K562 (cell line): Measurements from ENCODE around the gene POT1. TPM values are rescaled to one million over a fixed set of nuclear protein-coding genes. Genes with fewer than 3 reads are reported as not detected.

Source experiments
- ATAC-seq: fragments of 200-7000 bp; cut with Tn5 transposase; 3 replicates; pipeline ENCODE4 v1.9.1; 2020; ENCODE audit warnings: moderate library complexity
- BruUV-seq: library from RNA; stranded (reverse); fragments of 400-500 nt; replicated peaks from 2 replicates; lab custom pipeline; 2021; lab: Mats Ljungman, UMichigan
- CTCF ChIA-PET: fragments of 300-600 bp; formaldehyde crosslinking; extraction: SDS; loops from one replicate; lab custom pipeline; 2021; ENCODE audit warnings: low intra/inter-chr PET ratio; lab: Yijun Ruan, JAX
- POLR2A ChIA-PET: fragments of 300-600, 350-650 bp; sonication (Branson Sonifier 250); formaldehyde crosslinking; extraction: SDS; loops from one replicate; lab custom pipeline; 2021; ENCODE audit warnings: antibody characterized with exemption, inconsistent platforms; lab: Yijun Ruan, JAX
- DNase-seq, 4 experiments: peaks; one replicate each; pipeline versions ENCODE4 v3.0.0 to v3.0.0-alpha.2; 2011 to 2018; ENCODE audit warnings: low spot score in 3 of 4, mixed read lengths in 3 of 4; ENCODE audit errors: extremely low read depth in 1 of 4
- FAIRE-seq: peaks from 2 replicates; lab custom pipeline; 2011; peaks lifted over from hg19 to GRCh38; lab: Jason Lieb, UNC
- H2AFZ ChIP-seq: 2 replicates; pipeline ENCODE4 v1.6.0; 2011; ENCODE audit warnings: low read depth, low read length, control low read depth, inconsistent platforms
- H3K27ac ChIP-seq: fragments of 200-600 bp; 3 replicates; pipeline ENCODE4 v1.8.0; 2011; ENCODE audit warnings: low read depth, mild to moderate bottlenecking, control low read depth, inconsistent platforms, low read length, moderate library complexity, mixed read lengths; ENCODE audit errors: extremely low read depth
- H3K27me3 ChIP-seq, 2 experiments: fragments of 300-600 bp in 1 of 2; 2 replicates in 1 of 2; 3 replicates in 1 of 2; pipeline versions ENCODE4 v1.6.0 to v1.8.0; 2011; ENCODE audit warnings: inconsistent platforms in 2 of 2, low read length in 2 of 2, mild to moderate bottlenecking in 1 of 2, mixed read lengths in 1 of 2, moderate library complexity in 1 of 2; ENCODE audit not compliant: control insufficient read depth in 2 of 2, insufficient read depth in 2 of 2
- H3K36me3 ChIP-seq: fragments of 300-600 bp; 3 replicates; pipeline ENCODE4 v1.8.0; 2011; ENCODE audit warnings: mild to moderate bottlenecking, low read length, inconsistent platforms; ENCODE audit not compliant: control insufficient read depth, insufficient read depth
- H3K4me1 ChIP-seq, 2 experiments: fragments of 200-600 bp in 1 of 2; replicated peaks in 1 of 2; 2 replicates in 1 of 2; 3 replicates in 1 of 2; pipeline versions ENCODE4 v1.5.1 to v1.8.0; 2011; ENCODE audit warnings: inconsistent platforms in 2 of 2, low read length in 2 of 2, mild to moderate bottlenecking in 1 of 2, mixed read lengths in 1 of 2, moderate library complexity in 1 of 2; ENCODE audit not compliant: control insufficient read depth in 2 of 2, insufficient read depth in 2 of 2
- H3K4me2 ChIP-seq: 2 replicates; pipeline ENCODE4 v1.6.1; 2011; ENCODE audit warnings: low read length, control low read depth, inconsistent platforms, mixed read lengths; ENCODE audit not compliant: insufficient read depth
- H3K4me3 ChIP-seq: fragments of 200-600 bp; sonication (generic), shearing (Covaris generic); 2 replicates; pipeline ENCODE4 v1.5.1; 2016; ENCODE audit warnings: control low read depth, inconsistent platforms
- H3K79me2 ChIP-seq: fragments of 200-600 bp; 3 replicates; pipeline ENCODE4 v1.8.0; 2011; ENCODE audit warnings: low read length, inconsistent platforms; ENCODE audit not compliant: control insufficient read depth, insufficient read depth
- H3K9ac ChIP-seq, 2 experiments: 2 replicates each; pipeline versions ENCODE4 v1.6.0 to v1.6.1; 2011; ENCODE audit warnings: low read depth in 2 of 2, low read length in 2 of 2, control low read depth in 1 of 2, inconsistent platforms in 1 of 2, mild to moderate bottlenecking in 1 of 2, mixed read lengths in 1 of 2; ENCODE audit not compliant: insufficient read depth in 1 of 2
- H3K9me1 ChIP-seq: one replicate; pipeline ENCODE4 v1.6.0; 2011; ENCODE audit warnings: inconsistent platforms, mild to moderate bottlenecking, low read length, moderate library complexity; ENCODE audit not compliant: control insufficient read depth, insufficient read depth
- H3K9me3 ChIP-seq: replicated peaks from 2 replicates; pipeline ENCODE4 v1.5.1; 2011; ENCODE audit warnings: low read depth, low read length, inconsistent platforms; ENCODE audit not compliant: control insufficient read depth, insufficient read depth
- H4K20me1 ChIP-seq: replicated peaks from 2 replicates; pipeline ENCODE4 v1.6.1; 2011; ENCODE audit warnings: low read length, inconsistent platforms, mixed read lengths; ENCODE audit not compliant: control insufficient read depth, insufficient read depth
- CBX8 ChIP-seq: fragments of 200-600 bp; sonication (generic); IDR thresholded peaks from 2 replicates; pipeline ENCODE4 v1.6.1; 2012; ENCODE audit warnings: borderline replicate concordance, mixed run types, low read depth, mild to moderate bottlenecking, moderate library complexity, mixed read lengths, low read length, control low read depth, inconsistent platforms; ENCODE audit not compliant: poor library complexity, severe bottlenecking; ENCODE audit errors: extremely low read depth
- HLTF ChIP-seq: fragments of 450-650 bp; IDR thresholded peaks from 2 replicates; pipeline ENCODE4 v1.6.1; 2016
- MTA2 ChIP-seq: fragments of 450-650 bp; IDR thresholded peaks from 2 replicates; pipeline ENCODE4 v1.6.1; 2016; ENCODE audit warnings: low read depth
- NFYB ChIP-seq: IDR thresholded peaks from 2 replicates; pipeline ENCODE4 v1.6.1; 2011; ENCODE audit warnings: mild to moderate bottlenecking, moderate library complexity; ENCODE audit not compliant: insufficient read length; ENCODE audit errors: extremely low read depth
- NR2F6 ChIP-seq: fragments of 450-650 bp; formaldehyde crosslinking; IDR thresholded peaks from 2 replicates; pipeline ENCODE4 v1.4.0; 2020; ENCODE audit warnings: mild to moderate bottlenecking
- PHF8 ChIP-seq: fragments of 200-600 bp; sonication (generic); IDR thresholded peaks from 2 replicates; pipeline ENCODE4 v1.6.1; 2012; ENCODE audit warnings: mixed run types, mild to moderate bottlenecking, inconsistent platforms, low read length, moderate library complexity, borderline replicate concordance
- PTBP1 ChIP-seq: fragments of 200-400 bp; formaldehyde crosslinking; IDR thresholded peaks from 2 replicates; pipeline ENCODE4 v1.6.1; 2017; ENCODE audit warnings: low read depth, low read length
- PURB ChIP-seq: sonication (generic); formaldehyde crosslinking; IDR thresholded peaks from 2 replicates; pipeline ENCODE4 v1.9.0; 2021; ENCODE audit warnings: low read depth, mild to moderate bottlenecking, missing genetic modification reagents
- STAG1 ChIP-seq: sonication (generic); formaldehyde crosslinking; IDR thresholded peaks from 2 replicates; pipeline ENCODE4 v1.5.0; 2020; ENCODE audit warnings: missing genetic modification reagents, borderline replicate concordance
- TCFL5 ChIP-seq: fragments of 250-450 bp; sonication (Bioruptor Pico); conservative IDR thresholded peaks from 2 replicates; pipeline ENCODE4 v1.6.1; 2021; ENCODE audit warnings: mild to moderate bottlenecking, moderate library complexity, matching md5 sums
- ZNF124 ChIP-seq: sonication (generic); formaldehyde crosslinking; IDR thresholded peaks from 2 replicates; pipeline ENCODE4 v1.8.1; 2022; ENCODE audit warnings: missing genetic modification reagents
- WGBS: fragments of 100-300 bp; shearing (Covaris generic); methylation state at CpG from one replicate; pipeline ENCODE4 v1.1.6; 2016; ENCODE audit warnings: low coverage, mixed read lengths; ENCODE audit not compliant: insufficient coverage; ENCODE audit errors: missing lambda C conversion rate; 5-methylcytosine and 5-hydroxymethylcytosine counted together
- in situ Hi-C: fragments of 300-500 bp; cut with MboI; formaldehyde crosslinking; loops from 4 replicates; pipeline ENCODE4 v1.15.0; 2018; ENCODE audit warnings: inconsistent platforms, mixed read lengths
- intact Hi-C: fragments of 100-400 bp; cut with micrococcal nuclease; formaldehyde crosslinking; loops from 2 replicates; pipeline ENCODE4 v1.14.2; 2022
- polyA plus RNA-seq, 8 experiments: library from polyadenylated mRNA; depleted of rRNA in 4 of 8; stranded (reverse) in 5 of 8; unstranded in 3 of 8; fragments of >200 nt; fragmentation: Nextera tagmentation in 2 of 8; fragmentation: Illumina TruSeq in 1 of 8; extraction: Ambion mirVana in 2 of 8; extraction: Trizol in 1 of 8; gene quantifications; 2 replicates each; pipeline versions ENCODE4 v1.2.1 to v1.2.3, GENCODE V29; 2011 to 2014; ENCODE audit warnings: inconsistent platforms in 1 of 8, missing spikeins in 1 of 8
- total RNA-seq, 7 experiments: library from RNA; depleted of rRNA in 6 of 7; stranded (reverse); fragments of >200 nt in 6 of 7; fragmentation: Illumina TruSeq in 2 of 7; extraction: Trizol in 2 of 7; gene quantifications; 2 replicates each; pipeline versions ENCODE4 v1.2.1 to v1.2.3, GENCODE V29; 2011 to 2021; ENCODE audit warnings: low replicate concordance in 1 of 7
- TF ChIP-seq, protein P1 (sequence below), 2 experiments: IDR thresholded peaks; 2 replicates each; pipeline ENCODE4 v1.6.1; 2011; ENCODE audit warnings: borderline replicate concordance in 1 of 2, control low read depth in 1 of 2, low read depth in 1 of 2, low read length in 1 of 2, mild to moderate bottlenecking in 1 of 2, mixed read lengths in 1 of 2, moderate library complexity in 1 of 2; ENCODE audit not compliant: insufficient read depth in 1 of 2, insufficient read length in 1 of 2, poor library complexity in 1 of 2, severe bottlenecking in 1 of 2; ENCODE audit errors: extremely low read depth in 1 of 2
- TF ChIP-seq, protein P2 (sequence below): sonication (generic); formaldehyde crosslinking; IDR thresholded peaks from 2 replicates; pipeline ENCODE4 v1.8.1; 2022; ENCODE audit warnings: missing genetic modification reagents

Gene POT1
- total and polyA plus RNA-seq, 9 of the 15 experiments (the other 6 are each of a cell fraction or from before 2014, with no cell fraction given): 37.9 to 140 (median 63.6) TPM

DNA sequence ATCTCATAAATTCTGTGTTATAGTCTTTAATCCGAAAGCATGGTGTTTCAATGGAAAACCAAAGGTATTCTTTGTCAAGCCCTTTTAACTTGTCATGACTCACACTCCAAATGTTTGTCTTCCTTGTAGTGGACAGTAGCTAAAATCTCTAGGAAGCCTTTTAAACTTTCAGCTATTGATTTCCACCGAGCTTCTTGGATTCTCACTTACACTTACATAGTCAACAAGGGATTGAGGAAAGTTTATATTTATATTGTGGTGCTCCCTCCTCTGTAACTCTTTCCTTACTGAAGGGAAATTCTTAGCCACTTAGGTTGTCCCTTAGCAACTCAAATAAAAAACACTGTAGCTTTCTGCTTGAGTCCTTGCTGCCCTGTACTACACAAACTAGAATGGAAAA, 132.9 kb downstream of the POT1 start:
- Histone ChIP-seq H4K20me1 (no peaks in the 10 kb centered on the region), H3K9me1 (no peaks in the 10 kb centered on the region), H3K79me2 (no peaks in the 10 kb centered on the region), H2AFZ (no peak overlapping the region), H3K9me3 (no peaks in the 10 kb centered on the region), H3K27me3 (0 out of 5 replicates have a peak, but pooled peaks cover 0 to 3% of the 10 kb centered on the region in 2 experiments)
- CTCF ChIA-PET: no interaction called here
- no TSS peak for BruUV-seq
- TF ChIP-seq TCFL5 (CRISPR knock-in tag) (no peak), PTBP1 (no peak), CBX8 (no peak), STAG1 (no peak), ZNF124 (CRISPR knock-in tag) (no peak), PHF8 (no peak), PURB (CRISPR knock-in tag) (no peak), NR2F6 (CRISPR knock-in tag) (no peak), HLTF (no peak), NFYB (no peak), MTA2 (no peak)
- TF ChIP-seq, protein P1, sequence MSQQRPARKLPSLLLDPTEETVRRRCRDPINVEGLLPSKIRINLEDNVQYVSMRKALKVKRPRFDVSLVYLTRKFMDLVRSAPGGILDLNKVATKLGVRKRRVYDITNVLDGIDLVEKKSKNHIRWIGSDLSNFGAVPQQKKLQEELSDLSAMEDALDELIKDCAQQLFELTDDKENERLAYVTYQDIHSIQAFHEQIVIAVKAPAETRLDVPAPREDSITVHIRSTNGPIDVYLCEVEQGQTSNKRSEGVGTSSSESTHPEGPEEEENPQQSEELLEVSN (IDR thresholded peaks at IDR 0.05; ENCODE audit: borderline replicate concordance in 1 of 2, extremely low read depth in 1 of 2, insufficient read depth in 1 of 2, insufficient read length in 1 of 2, low read depth in 1 of 2, low read length in 1 of 2, poor library complexity in 1 of 2, severe bottlenecking in 1 of 2): no peak
- TF ChIP-seq, protein P2, sequence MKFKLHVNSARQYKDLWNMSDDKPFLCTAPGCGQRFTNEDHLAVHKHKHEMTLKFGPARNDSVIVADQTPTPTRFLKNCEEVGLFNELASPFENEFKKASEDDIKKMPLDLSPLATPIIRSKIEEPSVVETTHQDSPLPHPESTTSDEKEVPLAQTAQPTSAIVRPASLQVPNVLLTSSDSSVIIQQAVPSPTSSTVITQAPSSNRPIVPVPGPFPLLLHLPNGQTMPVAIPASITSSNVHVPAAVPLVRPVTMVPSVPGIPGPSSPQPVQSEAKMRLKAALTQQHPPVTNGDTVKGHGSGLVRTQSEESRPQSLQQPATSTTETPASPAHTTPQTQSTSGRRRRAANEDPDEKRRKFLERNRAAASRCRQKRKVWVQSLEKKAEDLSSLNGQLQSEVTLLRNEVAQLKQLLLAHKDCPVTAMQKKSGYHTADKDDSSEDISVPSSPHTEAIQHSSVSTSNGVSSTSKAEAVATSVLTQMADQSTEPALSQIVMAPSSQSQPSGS: no peak
- TF ChIP-seq, all 486 proteins: peak for 0
- no peak overlapping the region for H3K9ac ChIP-seq
- POLR2A ChIA-PET: no interaction called here
- ATAC-seq (no peak), FAIRE-seq (no peak), DNase-seq (no peak)
- in situ Hi-C loops: no loop called here
- no peak overlapping the region for H3K4me3 ChIP-seq
- 0% methylated on average over 2 of the region's 2 CpGs for WGBS
- no peaks in the 10 kb centered on the region for H3K36me3 ChIP-seq
- intact Hi-C loops: no loop called here
- H3K4me1 ChIP-seq: no peaks in the 10 kb centered on the region
- no peak overlapping the region for H3K27ac ChIP-seq
- H3K4me2 ChIP-seq: no peak overlapping the region
